IPS-18c (cell line): ENCODE data around the gene TMEM130.

Experiments
- H3K4me3 ChIP-seq: 2 replicates; pipeline ENCODE4 v1.7.0; 2013; ENCODE audit warnings: low read depth, mild to moderate bottlenecking, low read length, moderate library complexity; ENCODE audit not compliant: insufficient read depth
- H3K9me3 ChIP-seq: one replicate; pipeline ENCODE4 v1.6.1; 2013; ENCODE audit warnings: mild to moderate bottlenecking, low read length, moderate library complexity; ENCODE audit not compliant: control insufficient read depth, insufficient read depth

TMEM130 gene

GRCh38 chr7:98828368-98828767 lies 41.4 kb downstream of the TMEM130 start:
- H3K9me3 ChIP-seq, result peaks cover 2% of the 10 kb centered on the region

GRCh38 chr7:98827258-98827657 lies 42.6 kb downstream of the TMEM130 start:
- Histone ChIP-seq H3K4me3 (no peak overlapping the region), H3K9me3 (peaks cover 2% of the 10 kb centered on the region)

More at GRCh38 chr7:98828368-98828767, 41.4 kb downstream of the TMEM130 start:
- no peak overlapping the region for H3K4me3 ChIP-seq

- H3K9me3 ChIP-seq, result peaks cover 2% of the 10 kb centered on the region
- H3K4me3 ChIP-seq, result no peak overlapping the region
These were observed 43.0 kb downstream of the TMEM130 start for GRCh38 chr7:98826811-98827231.

DNA sequence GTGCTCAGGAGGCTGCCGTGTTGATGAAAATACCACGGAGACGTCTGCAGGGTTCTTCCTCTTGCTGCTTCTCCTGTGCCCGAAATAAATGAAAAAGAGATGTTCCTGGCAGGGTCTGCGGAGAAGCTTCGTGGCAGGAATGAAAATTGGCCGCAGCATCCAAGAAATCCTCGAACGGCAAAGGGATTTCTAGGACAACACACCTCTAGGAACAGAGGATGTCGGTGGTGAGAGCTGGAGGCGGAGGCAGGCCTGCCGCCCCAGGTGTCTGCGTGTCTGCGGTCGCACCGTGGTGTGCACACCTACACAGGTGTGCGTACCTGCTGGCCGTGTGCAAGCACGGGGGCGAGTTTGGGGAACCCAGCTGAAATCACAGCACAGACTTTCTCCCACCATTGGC lies 43.4 kb downstream of the TMEM130 start:
- Histone ChIP-seq H3K9me3 (peaks cover 2% of the 10 kb centered on the region), H3K4me3 (no peak overlapping the region)

DNA sequence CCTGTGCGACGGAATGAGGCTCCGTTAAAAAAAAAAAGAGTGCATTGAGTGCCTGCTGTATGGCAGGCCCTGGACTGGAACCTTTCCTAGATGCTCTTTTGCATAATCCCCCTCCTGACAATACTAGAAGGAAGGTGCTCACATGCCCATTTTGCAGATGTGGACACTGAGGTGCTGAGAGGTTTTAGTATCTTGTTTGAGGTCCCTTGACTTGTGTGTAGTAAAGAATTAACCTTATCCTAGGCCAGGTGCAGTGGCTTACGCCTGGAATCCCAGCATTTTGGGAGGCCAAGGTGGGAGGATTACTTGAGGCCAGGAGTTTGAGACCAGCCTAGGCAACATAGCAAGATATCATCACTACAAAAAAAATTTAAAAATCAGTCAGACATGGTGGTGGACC lies 46.6 kb downstream of the TMEM130 start:
- H3K4me3 ChIP-seq, result no peak overlapping the region
- H3K9me3 ChIP-seq, result no peaks in the 10 kb centered on the region

GRCh38 chr7:98821348-98821747 lies 48.5 kb downstream of the TMEM130 start:
- Histone ChIP-seq H3K4me3 (no peak overlapping the region), H3K9me3 (no peaks in the 10 kb centered on the region)

DNA sequence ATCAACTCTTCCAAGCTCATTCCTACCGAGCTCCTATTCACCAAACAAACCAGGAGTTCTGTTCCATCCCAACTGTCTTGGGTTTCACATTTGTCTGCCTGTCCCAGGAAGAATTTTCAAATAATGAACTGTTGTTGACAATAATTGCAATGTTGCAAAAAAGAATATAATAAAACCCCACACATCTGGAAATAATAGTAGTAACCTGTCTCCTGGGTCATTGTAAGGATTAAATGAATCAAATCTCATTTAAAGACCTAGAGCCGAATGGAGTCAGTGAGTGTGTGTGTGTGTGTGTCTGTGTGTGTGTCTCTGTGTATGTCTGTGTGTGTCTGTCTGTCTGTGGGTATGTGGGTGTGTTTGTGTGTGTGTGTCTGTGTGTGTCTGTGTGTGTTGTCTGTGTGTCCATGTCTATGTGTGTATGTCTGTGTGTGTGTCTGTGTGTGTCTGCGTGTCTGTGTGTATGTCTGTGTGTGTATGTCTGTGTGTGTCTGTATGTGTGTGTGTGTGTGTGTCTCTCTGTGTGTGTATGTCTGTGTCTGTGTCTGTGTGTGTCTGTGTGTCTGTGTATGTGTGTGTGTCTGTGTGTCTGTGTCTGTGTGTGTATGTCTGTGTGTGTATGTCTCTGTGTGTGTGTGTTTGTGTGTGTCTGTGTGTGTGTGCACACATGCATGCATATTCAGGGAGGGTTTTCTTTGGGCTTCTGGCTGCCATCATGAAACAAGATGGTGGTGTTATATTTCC lies 52.7 kb downstream of the TMEM130 start:
- Histone ChIP-seq H3K4me3 (no peak overlapping the region), H3K9me3 (no peaks in the 10 kb centered on the region)

- Histone ChIP-seq H3K4me3 (no peak overlapping the region), H3K9me3 (peaks cover 2% of the 10 kb centered on the region)
These were observed 53.6 kb downstream of the TMEM130 start for GRCh38 chr7:98816241-98816640.

GRCh38 chr7:98815313-98815712 lies 54.5 kb downstream of the TMEM130 start:
- peaks cover 4% of the 10 kb centered on the region for H3K9me3 ChIP-seq
- no peak overlapping the region for H3K4me3 ChIP-seq

DNA sequence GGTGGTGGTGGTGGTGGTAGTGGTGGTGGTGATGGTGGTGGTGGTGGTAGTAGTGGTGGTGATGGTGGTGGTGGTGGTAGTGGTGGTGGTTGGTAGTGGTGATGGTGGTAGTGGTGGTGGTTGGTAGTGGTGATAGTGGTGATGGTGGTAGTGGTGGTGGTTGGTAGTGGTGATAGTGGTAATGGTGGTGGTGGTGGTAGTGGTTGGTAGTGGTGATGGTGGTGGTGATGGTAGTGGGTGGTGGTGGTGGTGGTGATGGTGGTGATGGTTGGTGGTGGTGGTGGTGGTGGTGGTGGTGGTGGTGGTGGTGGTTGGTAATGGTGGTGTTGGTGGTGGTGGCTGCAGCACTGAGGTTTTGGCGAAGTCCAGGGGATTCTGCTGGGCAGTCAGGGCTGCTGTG lies 58.5 kb downstream of the TMEM130 start:
- Histone ChIP-seq H3K9me3 (peaks cover 9% of the 10 kb centered on the region), H3K4me3 (no peak overlapping the region)

DNA sequence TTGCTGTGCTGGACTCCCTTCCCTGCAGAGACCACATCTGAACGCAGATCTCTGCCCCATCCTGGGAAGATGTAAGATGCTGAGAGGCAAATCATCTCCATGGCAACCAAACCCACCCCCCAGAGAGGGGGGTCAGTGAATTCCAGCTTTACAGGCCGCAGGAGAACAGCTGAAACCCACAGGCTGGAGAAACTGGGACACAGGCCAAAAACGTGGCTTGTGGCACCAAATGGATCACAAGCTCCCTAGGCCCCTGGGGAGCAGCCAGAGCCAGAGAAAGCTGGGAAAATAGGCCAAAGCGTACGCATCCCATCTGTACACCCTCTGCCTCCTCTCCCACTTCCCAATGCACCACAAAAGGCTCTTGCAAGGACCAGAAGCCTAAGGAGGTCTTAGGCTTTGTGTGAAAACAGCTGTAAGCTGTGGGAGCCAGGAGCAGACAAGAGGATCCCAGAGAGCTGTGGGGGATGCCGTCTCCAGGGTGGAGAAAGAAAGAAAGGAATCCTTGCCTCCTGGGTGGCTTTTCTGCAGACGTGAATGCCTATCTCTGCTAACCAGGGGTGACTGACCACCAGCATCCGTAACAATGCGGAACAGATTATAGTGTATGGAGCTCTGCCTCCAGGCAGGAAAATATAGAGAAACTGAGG lies 59.5 kb downstream of the TMEM130 start:
- Histone ChIP-seq H3K4me3 (no peak overlapping the region), H3K9me3 (peaks cover 10% of the 10 kb centered on the region)

DNA sequence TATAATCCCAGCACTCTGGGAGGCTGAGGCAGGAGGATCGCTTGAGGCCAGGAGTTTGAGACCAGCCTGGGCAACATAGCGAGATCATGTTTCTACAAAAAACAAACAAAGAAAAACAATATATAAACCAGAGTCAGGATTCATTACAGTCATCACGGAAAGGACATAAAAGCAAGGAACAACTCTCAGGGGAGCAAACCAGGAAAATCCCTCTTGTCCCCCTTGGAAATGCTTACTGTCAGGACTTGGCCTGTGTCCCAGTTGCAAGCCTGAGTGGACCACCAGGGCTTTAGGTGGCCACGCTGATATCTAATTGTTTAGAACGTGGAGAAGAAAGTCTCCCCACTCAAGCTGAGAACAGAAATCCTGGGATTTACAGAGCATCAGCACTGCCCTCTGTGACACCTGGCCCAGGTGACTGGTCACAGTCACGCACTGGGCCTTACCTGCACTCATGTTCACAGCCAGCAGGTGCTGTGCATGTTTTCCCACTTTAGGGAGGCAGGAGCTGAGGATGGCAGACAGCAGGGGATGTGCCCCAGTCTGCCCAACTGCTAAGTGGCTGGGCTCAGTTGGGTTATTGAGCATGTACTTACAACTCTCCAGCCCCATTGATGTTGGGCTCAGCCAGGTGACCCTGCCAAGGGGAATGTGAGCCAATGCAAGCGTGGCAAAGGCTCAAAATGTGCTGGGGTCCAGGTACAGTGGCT lies 60.9 kb downstream of the TMEM130 start:
- H3K9me3 ChIP-seq, result peaks cover 10% of the 10 kb centered on the region
- H3K4me3 ChIP-seq, result no peak overlapping the region

- Histone ChIP-seq H3K4me3 (no peak overlapping the region), H3K9me3 (peaks cover 10% of the 10 kb centered on the region)
These were observed 62.5 kb downstream of the TMEM130 start for GRCh38 chr7:98807068-98808048.

DNA sequence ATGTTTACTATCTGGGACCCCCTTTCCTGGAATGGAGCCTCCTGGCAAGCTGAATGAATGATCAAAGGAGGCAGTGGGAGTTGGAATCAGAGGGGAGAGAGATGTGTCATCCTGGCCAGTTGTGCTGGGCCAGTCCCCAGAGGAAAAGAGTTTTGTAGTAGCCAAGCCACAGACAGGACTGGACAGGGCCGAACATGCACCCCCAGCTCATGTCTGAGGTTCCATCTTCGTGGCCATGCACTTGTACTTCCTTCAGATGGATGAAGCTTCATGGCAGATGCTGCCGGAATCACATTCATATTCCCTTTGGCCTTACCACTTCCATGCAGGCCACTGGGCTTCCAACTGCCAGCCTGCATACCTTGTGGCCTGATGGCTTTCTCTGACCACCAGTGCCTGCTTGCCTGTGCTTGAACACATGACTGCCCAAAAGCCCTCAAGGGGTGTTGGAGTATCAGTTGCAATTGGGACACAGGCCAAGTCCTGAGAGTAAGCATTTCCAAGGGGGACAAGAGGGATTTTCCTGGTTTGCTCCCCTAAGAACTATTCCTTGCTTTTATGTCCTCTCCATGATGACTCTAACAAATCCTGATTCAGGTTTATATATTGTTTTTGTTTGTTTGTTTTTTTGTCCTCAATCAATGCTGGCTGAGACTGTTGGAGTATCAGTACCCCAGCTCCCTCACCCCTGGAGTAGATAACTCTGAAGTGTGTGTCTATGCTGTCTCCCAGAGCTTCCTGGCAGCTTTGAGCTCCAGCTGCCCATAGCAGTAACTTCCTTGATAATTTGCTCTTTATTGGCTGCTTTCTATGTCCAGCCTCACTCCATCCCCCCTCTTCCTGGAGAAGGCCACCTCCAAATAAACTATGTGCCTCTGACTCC lies 63.6 kb downstream of the TMEM130 start:
- H3K4me3 ChIP-seq, result no peak overlapping the region

DNA sequence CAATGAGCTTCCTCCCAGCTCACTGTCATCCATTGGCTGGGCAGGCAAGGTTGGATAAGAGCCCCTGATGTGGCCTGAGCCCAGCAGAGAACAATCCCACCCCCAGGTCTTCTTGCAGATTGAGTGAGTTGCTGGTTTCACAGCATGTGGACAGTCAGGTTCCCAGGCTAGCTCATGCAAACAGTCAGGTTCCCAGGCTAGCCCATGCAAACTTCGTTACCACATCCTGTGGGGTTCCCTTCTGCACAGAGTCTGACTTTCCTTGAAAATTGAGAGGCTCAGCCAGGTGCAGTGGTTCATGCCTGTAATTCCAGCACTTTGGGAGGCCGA lies 67.1 kb downstream of the TMEM130 start:
- Histone ChIP-seq H3K9me3 (peaks cover 4% of the 10 kb centered on the region), H3K4me3 (no peak overlapping the region)

More for the DNA sequence above, 63.6 kb downstream of the TMEM130 start:
- H3K9me3 ChIP-seq, result peaks cover 7% of the 10 kb centered on the region

DNA sequence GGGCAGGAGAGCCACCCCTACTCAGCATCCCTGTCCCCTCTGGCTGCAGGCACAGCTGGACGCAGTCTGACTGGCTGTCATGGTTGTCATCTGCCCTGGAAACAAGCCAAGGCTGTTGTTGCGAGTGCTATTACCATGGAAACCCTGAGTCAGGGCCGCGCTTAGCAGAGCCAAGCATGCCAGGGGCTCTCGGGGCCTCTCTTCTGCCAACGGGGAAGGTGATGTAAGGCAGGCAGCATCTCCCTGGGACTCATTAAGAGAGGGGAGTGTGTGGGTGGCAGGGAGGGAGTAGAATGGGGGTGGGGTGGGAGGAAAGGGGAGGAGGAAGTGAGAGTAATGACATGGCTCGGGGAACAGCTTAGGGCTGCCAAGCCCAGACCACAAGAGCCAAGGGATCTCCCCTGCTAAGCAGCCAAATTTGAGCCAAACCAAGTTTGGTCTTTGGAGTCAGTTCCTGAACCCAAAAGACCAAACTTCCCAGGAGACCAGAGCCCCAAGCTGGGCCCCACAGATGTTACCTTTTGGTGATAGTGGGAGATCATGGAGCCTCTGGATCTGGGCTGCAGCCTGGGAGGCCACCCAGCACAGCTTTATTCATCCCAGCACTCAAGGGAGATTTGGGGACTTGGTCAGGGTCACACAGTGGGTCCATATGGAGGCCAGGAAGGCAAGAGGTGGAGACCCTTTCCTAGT lies 67.6 kb downstream of the TMEM130 start:
- Histone ChIP-seq H3K9me3 (peaks cover 4% of the 10 kb centered on the region), H3K4me3 (no peak overlapping the region)
